ENCODE data around the gene DKC1. TPM values are rescaled to one million over a fixed set of nuclear protein-coding genes. Genes with fewer than 3 reads are reported as not detected.

DKC1 gene
- total and polyA plus RNA-seq, 8 donors: 16.8 to 31.4 (median 25.0) TPM

GRCh38 chrX:154727871-154728270 is 34.8 kb upstream of the DKC1 start:
- Histone ChIP-seq H3K27ac (peak overlapping the region; percentile 11 to 68 (median 34)), H3K27me3 (peaks cover 0 to 7% (median 0%) of the 10 kb centered on the region in 4 donors), H3K4me1 (peaks cover 0 to 6% (median 5%) of the 10 kb centered on the region in 3 donors), H3K36me3 (no peaks in the 10 kb centered on the region), H3K9me3 (no peaks in the 10 kb centered on the region), H3K4me3 (no peak overlapping the region)
- DNase-seq: peak in 2 of 6 donors; percentile 41 to 47
- ATAC-seq: peak; percentile 38 to 70 (median 58)
- no peak for TF ChIP-seq CTCF (IDR thresholded peaks at IDR 0.05)
- WGBS, 2 donors: 45 to 50% methylated on average over 3 of the region's 3 CpGs
- intact Hi-C loops (cut with DNase I): no loop called here
- FAIRE-seq: no peak

GRCh38 chrX:154728431-154729190 is 34.1 kb upstream of the DKC1 start:
- Histone ChIP-seq H3K27me3 (peaks cover 0 to 7% (median 0%) of the 10 kb centered on the region in 4 donors), H3K4me1 (peaks cover 0 to 6% (median 5%) of the 10 kb centered on the region in 3 donors), H3K9me3 (no peaks in the 10 kb centered on the region), H3K27ac (peak overlapping the region; percentile 24 to 68 (median 30)), H3K36me3 (no peaks in the 10 kb centered on the region), H3K4me3 (no peak overlapping the region)
- FAIRE-seq (no peak), DNase-seq (no peak), ATAC-seq (no peak)
- intact Hi-C loops (cut with DNase I): no loop called here
- WGBS, 2 donors: 61 to 74% methylated on average over 7 of the region's 7 CpGs
- TF ChIP-seq CTCF (IDR thresholded peaks at IDR 0.05): no peak

- no peaks in the 10 kb centered on the region for H3K9me3 ChIP-seq
- no peaks in the 10 kb centered on the region for H3K36me3 ChIP-seq
- FAIRE-seq (no peak), ATAC-seq (peak in 1 of 4 donors; percentile 21), DNase-seq (no peak)
- TF ChIP-seq CTCF (IDR thresholded peaks at IDR 0.05): no peak
- no peak overlapping the region for H3K4me3 ChIP-seq
- H3K4me1 ChIP-seq: peaks cover 0 to 6% (median 5%) of the 10 kb centered on the region in 3 donors
- intact Hi-C loops (cut with DNase I): no loop called here
- WGBS, 2 donors: 55 to 60% methylated on average over 3 of the region's 3 CpGs
- peak overlapping the region; percentile 25 to 68 (median 44) for H3K27ac ChIP-seq
- H3K27me3 ChIP-seq: no peaks in the 10 kb centered on the region
Observed at GRCh38 chrX:154729439-154729838, 33.2 kb upstream of the DKC1 start.

GRCh38 chrX:154730253-154730891 is 32.3 kb upstream of the DKC1 start:
- WGBS, 2 donors: 37 to 39% methylated on average over 6 of the region's 6 CpGs
- peak in 3 of 4 donors; percentile 23 to 67 (median 63) for ATAC-seq
- DNase-seq: peak in 3 of 6 donors; percentile 26 to 44 (median 27)
- Histone ChIP-seq H3K9me3 (no peaks in the 10 kb centered on the region), H3K27ac (peak overlapping the region in 3 of 4 donors; percentile 40 to 68 (median 48)), H3K36me3 (no peaks in the 10 kb centered on the region), H3K4me3 (no peak overlapping the region), H3K27me3 (no peaks in the 10 kb centered on the region), H3K4me1 (peaks cover 0 to 6% (median 5%) of the 10 kb centered on the region in 3 donors)
- no peak for FAIRE-seq
- intact Hi-C loops (cut with DNase I): no loop called here
- no peak for TF ChIP-seq CTCF (IDR thresholded peaks at IDR 0.05)
